IPS-18c (cell line): Measurements from ENCODE around the gene OTC.

Experiments
- H3K4me3 ChIP-seq: 2 replicates; pipeline ENCODE4 v1.7.0; 2013; ENCODE audit warnings: low read depth, mild to moderate bottlenecking, low read length, moderate library complexity; ENCODE audit not compliant: insufficient read depth
- H3K9me3 ChIP-seq: one replicate; pipeline ENCODE4 v1.6.1; 2013; ENCODE audit warnings: mild to moderate bottlenecking, low read length, moderate library complexity; ENCODE audit not compliant: control insufficient read depth, insufficient read depth

The OTC gene

GRCh38 chrX:38346150-38346549, 6.3 kb upstream of the OTC start:
- peaks cover 2% of the 10 kb centered on the region for H3K9me3 ChIP-seq
- no peak overlapping the region for H3K4me3 ChIP-seq

- H3K4me3 ChIP-seq: no peak overlapping the region
- H3K9me3 ChIP-seq: peaks cover 2% of the 10 kb centered on the region
Measured at GRCh38 chrX:38347136-38347535, 5.3 kb upstream of the OTC start.

GRCh38 chrX:38351346-38351745, 1.1 kb upstream of the OTC start:
- Histone ChIP-seq H3K4me3 (no peak overlapping the region), H3K9me3 (peaks cover 4% of the 10 kb centered on the region)

GRCh38 chrX:38356401-38356800, 4.0 kb downstream of the OTC start:
- Histone ChIP-seq H3K9me3 (peaks cover 8% of the 10 kb centered on the region), H3K4me3 (no peak overlapping the region)

GRCh38 chrX:38357747-38358673, 5.6 kb downstream of the OTC start:
- Histone ChIP-seq H3K9me3 (peaks cover 8% of the 10 kb centered on the region), H3K4me3 (no peak overlapping the region)

GRCh38 chrX:38363046-38363445, 10.6 kb downstream of the OTC start:
- H3K9me3 ChIP-seq: peaks cover 4% of the 10 kb centered on the region
- H3K4me3 ChIP-seq: no peak overlapping the region

GRCh38 chrX:38365954-38366353, 13.6 kb downstream of the OTC start:
- Histone ChIP-seq H3K4me3 (no peak overlapping the region), H3K9me3 (no peaks in the 10 kb centered on the region)

- Histone ChIP-seq H3K9me3 (no peaks in the 10 kb centered on the region), H3K4me3 (no peak overlapping the region)
Measured at GRCh38 chrX:38368774-38369173, 16.4 kb downstream of the OTC start.

- Histone ChIP-seq H3K4me3 (no peak overlapping the region), H3K9me3 (no peaks in the 10 kb centered on the region)
Measured at GRCh38 chrX:38371641-38372040, 19.2 kb downstream of the OTC start.

GRCh38 chrX:38374431-38374830, 22.0 kb downstream of the OTC start:
- no peaks in the 10 kb centered on the region for H3K9me3 ChIP-seq
- H3K4me3 ChIP-seq: no peak overlapping the region

- H3K4me3 ChIP-seq: no peak overlapping the region
Measured at GRCh38 chrX:38375891-38376290, 23.5 kb downstream of the OTC start.

GRCh38 chrX:38376747-38377146, 24.3 kb downstream of the OTC start:
- H3K9me3 ChIP-seq: no peaks in the 10 kb centered on the region
- no peak overlapping the region for H3K4me3 ChIP-seq

More at GRCh38 chrX:38375891-38376290, 23.5 kb downstream of the OTC start:
- H3K9me3 ChIP-seq: no peaks in the 10 kb centered on the region

- no peak overlapping the region for H3K4me3 ChIP-seq
- no peaks in the 10 kb centered on the region for H3K9me3 ChIP-seq
Measured at GRCh38 chrX:38379088-38379487, 26.7 kb downstream of the OTC start.

- Histone ChIP-seq H3K9me3 (no peaks in the 10 kb centered on the region), H3K4me3 (no peak overlapping the region)
Measured at GRCh38 chrX:38382663-38383062, 30.3 kb downstream of the OTC start.

GRCh38 chrX:38400389-38400910, 48.0 kb downstream of the OTC start:
- H3K9me3 ChIP-seq: peaks cover 2% of the 10 kb centered on the region
- H3K4me3 ChIP-seq: no peak overlapping the region

GRCh38 chrX:38402118-38402517, 49.7 kb downstream of the OTC start:
- Histone ChIP-seq H3K9me3 (peaks cover 6% of the 10 kb centered on the region), H3K4me3 (no peak overlapping the region)

GRCh38 chrX:38403834-38404233, 51.4 kb downstream of the OTC start:
- peaks cover 6% of the 10 kb centered on the region for H3K9me3 ChIP-seq
- no peak overlapping the region for H3K4me3 ChIP-seq

- Histone ChIP-seq H3K9me3 (peaks cover 4% of the 10 kb centered on the region), H3K4me3 (no peak overlapping the region)
Measured at GRCh38 chrX:38407126-38407525, 54.7 kb downstream of the OTC start.
